ENCODE data around the gene NPAS3. TPM values are rescaled to one million over a fixed set of nuclear protein-coding genes. Genes with fewer than 3 reads are reported as not detected.

Gene NPAS3
- total RNA-seq, 1 donor from 2014 or later = 8.4 TPM

GRCh38 chr14:33705490-33705889, 766.8 kb downstream of the NPAS3 start:
- DNase-seq (ENCODE audit: low spot score) = no peak

GRCh38 chr14:33707716-33708115, 769.0 kb downstream of the NPAS3 start:
- DNase-seq (ENCODE audit: low spot score) = no peak

- no peak for DNase-seq (ENCODE audit: low spot score)
Observed at GRCh38 chr14:33709283-33709682, 770.6 kb downstream of the NPAS3 start.

GRCh38 chr14:33709711-33710110, 771.0 kb downstream of the NPAS3 start:
- DNase-seq (ENCODE audit: low spot score) = no peak

- no peak for DNase-seq (ENCODE audit: low spot score)
Observed at GRCh38 chr14:33710273-33710672, 771.6 kb downstream of the NPAS3 start.

- no peak for DNase-seq (ENCODE audit: low spot score)
Observed at GRCh38 chr14:33711194-33711593, 772.5 kb downstream of the NPAS3 start.

GRCh38 chr14:33711811-33712216, 773.1 kb downstream of the NPAS3 start:
- no peak for DNase-seq (ENCODE audit: low spot score)

- no peak for DNase-seq (ENCODE audit: low spot score)
Observed at GRCh38 chr14:33714527-33715226, 776.0 kb downstream of the NPAS3 start.

GRCh38 chr14:33715227-33715528, 776.5 kb downstream of the NPAS3 start:
- no peak for DNase-seq (ENCODE audit: low spot score)

GRCh38 chr14:33716921-33717320, 778.2 kb downstream of the NPAS3 start:
- no peak for DNase-seq (ENCODE audit: low spot score)

GRCh38 chr14:33717866-33718265, 779.2 kb downstream of the NPAS3 start:
- no peak for DNase-seq (ENCODE audit: low spot score)

- no peak for DNase-seq (ENCODE audit: low spot score)
Observed at GRCh38 chr14:33720284-33720787, 781.7 kb downstream of the NPAS3 start.

GRCh38 chr14:33726685-33727084, 788.0 kb downstream of the NPAS3 start:
- no peak for DNase-seq (ENCODE audit: low spot score)

- DNase-seq (ENCODE audit: low spot score) = no peak
Observed at GRCh38 chr14:33727606-33728005, 788.9 kb downstream of the NPAS3 start.

GRCh38 chr14:33728010-33728498, 789.4 kb downstream of the NPAS3 start:
- no peak for DNase-seq (ENCODE audit: low spot score)

- DNase-seq (ENCODE audit: low spot score) = no peak
Observed at GRCh38 chr14:33730156-33730555, 791.5 kb downstream of the NPAS3 start.

- DNase-seq (ENCODE audit: low spot score) = no peak
Observed at GRCh38 chr14:33732175-33732574, 793.5 kb downstream of the NPAS3 start.

GRCh38 chr14:33733310-33733709, 794.6 kb downstream of the NPAS3 start:
- no peak for DNase-seq (ENCODE audit: low spot score)

GRCh38 chr14:33733721-33734120, 795.0 kb downstream of the NPAS3 start:
- DNase-seq (ENCODE audit: low spot score) = no peak

- DNase-seq (ENCODE audit: low spot score) = no peak
Observed at GRCh38 chr14:33734387-33734786, 795.7 kb downstream of the NPAS3 start.

- no peak for DNase-seq (ENCODE audit: low spot score)
Observed at GRCh38 chr14:33736299-33736825, 797.7 kb downstream of the NPAS3 start.

- DNase-seq (ENCODE audit: low spot score) = no peak
Observed at GRCh38 chr14:33736979-33737378, 798.3 kb downstream of the NPAS3 start.

GRCh38 chr14:33737446-33737845, 798.8 kb downstream of the NPAS3 start:
- no peak for DNase-seq (ENCODE audit: low spot score)

GRCh38 chr14:33738029-33738428, 799.4 kb downstream of the NPAS3 start:
- DNase-seq (ENCODE audit: low spot score) = no peak

Data from umbilical cord (tissue), 2 donors.